NB4 (cell line): ENCODE measurements around the gene MCM6.
"Not testable (repeated sequence)": the region's sequence is repeated elsewhere in the genome, so short reads cannot be mapped to it uniquely, and the experiment has no call there.

Experiments
- DNase-seq: peaks from one replicate; pipeline ENCODE4 v3.0.0; 2010; ENCODE audit warnings: low read depth
- H3K4me3 ChIP-seq: one replicate; pipeline ENCODE4 v1.5.1; 2011; ENCODE audit warnings: mild to moderate bottlenecking, low read depth, low read length, moderate library complexity
- CTCF ChIP-seq: IDR thresholded peaks from one replicate; pipeline ENCODE4 v1.5.1; 2012; ENCODE audit warnings: low read depth, low read length
- MAX ChIP-seq: IDR thresholded peaks from 2 replicates; pipeline ENCODE4 v1.6.1; 2011; ENCODE audit warnings: low read depth, low read length
- MYC ChIP-seq: IDR thresholded peaks from 2 replicates; pipeline ENCODE4 v1.6.1; 2011; ENCODE audit warnings: low read depth, low read length
- POLR2A ChIP-seq: IDR thresholded peaks from 2 replicates; pipeline ENCODE4 v1.6.1; 2011; ENCODE audit warnings: mild to moderate bottlenecking; ENCODE audit not compliant: insufficient read length; ENCODE audit errors: extremely low read depth

Gene MCM6

GRCh38 chr2:135898234-135898786 is 22.1 kb upstream of the MCM6 start:
- no peak for DNase-seq
- H3K4me3 ChIP-seq, result no peak overlapping the region
- TF ChIP-seq MYC (no peak), MAX (no peak), POLR2A (no peak), CTCF (no peak)

GRCh38 chr2:135894930-135895329 is 18.7 kb upstream of the MCM6 start:
- H3K4me3 ChIP-seq, result no peak overlapping the region
- no peak for DNase-seq
- no peak for TF ChIP-seq POLR2A
- no peak for TF ChIP-seq MYC
- TF ChIP-seq MAX, result no peak
- no peak for TF ChIP-seq CTCF

GRCh38 chr2:135893374-135893794 is 17.1 kb upstream of the MCM6 start:
- DNase-seq, result no peak
- no peak for TF ChIP-seq MAX
- no peak for TF ChIP-seq POLR2A
- no peak for TF ChIP-seq CTCF

GRCh38 chr2:135890835-135891234 is 14.6 kb upstream of the MCM6 start:
- DNase-seq, result no peak
- TF ChIP-seq MAX (no peak), POLR2A (no peak), MYC (no peak), CTCF (no peak)
- no peak overlapping the region for H3K4me3 ChIP-seq

More at GRCh38 chr2:135893374-135893794, 17.1 kb upstream of the MCM6 start:
- H3K4me3 ChIP-seq, result no peak overlapping the region

GRCh38 chr2:135890149-135890548 is 13.9 kb upstream of the MCM6 start:
- no peak overlapping the region for H3K4me3 ChIP-seq
- TF ChIP-seq MAX, result no peak
- no peak for TF ChIP-seq CTCF
- TF ChIP-seq POLR2A, result no peak
- no peak for TF ChIP-seq MYC
- no peak for DNase-seq

- H3K4me3 ChIP-seq, DNase-seq: not testable (repeated sequence)
Measured at GRCh38 chr2:135888587-135888986, 12.3 kb upstream of the MCM6 start.

GRCh38 chr2:135885709-135886108 is 9.5 kb upstream of the MCM6 start:
- no peak overlapping the region for H3K4me3 ChIP-seq
- TF ChIP-seq CTCF, result no peak
- TF ChIP-seq MYC, result no peak
- no peak for TF ChIP-seq MAX
- no peak for TF ChIP-seq POLR2A
- no peak for DNase-seq
